ENCODE data around the gene PCK1. TPM values are rescaled to one million over a fixed set of nuclear protein-coding genes. Genes with fewer than 3 reads are reported as not detected.
"Not testable (repeated sequence)": the region's sequence is repeated elsewhere in the genome, so short reads cannot be mapped to it uniquely, and the experiment has no call there.

PCK1 gene
- not detected for total RNA-seq
- polyA plus RNA-seq = not detected

- H3K9me3 ChIP-seq (ENCODE audit: low read length) = no peaks in the 10 kb centered on the region
- DNase-seq = no peak
- no peaks in the 10 kb centered on the region for H3K36me3 ChIP-seq (ENCODE audit: insufficient read depth, low read length)
- H3K27me3 Mint-ChIP-seq = peaks cover 12 to 43% of the 10 kb centered on the region in 2 donors
- no peaks in the 10 kb centered on the region for H3K4me1 ChIP-seq (ENCODE audit: insufficient read depth, low read length)
- no peak within 1 kb of the TSS for H3K4me3 ChIP-seq (ENCODE audit: low read length)
- H3K36me3 Mint-ChIP-seq = no peaks in the 10 kb centered on the region
- ChIA-PET CTCF (no interaction called here), POLR2A (no interaction called here)
- H3K27me3 ChIP-seq (ENCODE audit: insufficient read depth, low read length, poor library complexity, severe bottlenecking) = peaks cover 2% of the 10 kb centered on the region
- no peaks in the 10 kb centered on the region for H3K9me3 Mint-ChIP-seq
- peak within 1 kb of the TSS in 1 of 8 donors; percentile 17 for H3K27ac Mint-ChIP-seq
- no peak within 1 kb of the TSS for H3K4me3 Mint-ChIP-seq
- H3K27ac ChIP-seq (ENCODE audit: low read depth, low read length) = no peak within 1 kb of the TSS
- H3K4me1 Mint-ChIP-seq = no peaks in the 10 kb centered on the region
Measured at GRCh38 chr20:57560554-57561355, at the start of gene PCK1. Gene PCK1, plus strand, starts transcription at chr20:57561110. Its CDS starts 302 bp downstream, at chr20:57561412.

- not testable (repeated sequence) for H3K36me3 Mint-ChIP-seq, H3K4me3 Mint-ChIP-seq
Measured at GRCh38 chr20:57511709-57512108, 49.2 kb upstream of the PCK1 start.

GRCh38 chr20:57512432-57512831, 48.5 kb upstream of the PCK1 start:
- Histone ChIP-seq H3K4me1 (ENCODE audit: insufficient read depth, low read length) (no peaks in the 10 kb centered on the region), H3K36me3 (ENCODE audit: insufficient read depth, low read length) (no peaks in the 10 kb centered on the region), H3K4me3 (ENCODE audit: low read length) (no peak overlapping the region), H3K27me3 (ENCODE audit: insufficient read depth, low read length, poor library complexity, severe bottlenecking) (no peaks in the 10 kb centered on the region), H3K9me3 (ENCODE audit: low read length) (no peaks in the 10 kb centered on the region), H3K27ac (ENCODE audit: low read depth, low read length) (no peak overlapping the region)
- Mint-ChIP-seq H3K27ac (no peak overlapping the region), H3K27me3 (peaks cover 8 to 38% of the 10 kb centered on the region in 2 donors), H3K9me3 (no peaks in the 10 kb centered on the region), H3K4me3 (no peak overlapping the region), H3K36me3 (no peaks in the 10 kb centered on the region), H3K4me1 (no peaks in the 10 kb centered on the region)
- POLR2A ChIA-PET = no interaction called here
- CTCF ChIA-PET = no interaction called here
- no peak for DNase-seq

More at GRCh38 chr20:57511709-57512108, 49.2 kb upstream of the PCK1 start:
- POLR2A ChIA-PET; H3K4me1 ChIP-seq (ENCODE audit: insufficient read depth, low read length); H3K9me3 ChIP-seq (ENCODE audit: low read length); H3K27ac ChIP-seq (ENCODE audit: low read depth, low read length); CTCF ChIA-PET; H3K9me3 Mint-ChIP-seq; DNase-seq; H3K4me1 Mint-ChIP-seq; H3K4me3 ChIP-seq (ENCODE audit: low read length); H3K27ac Mint-ChIP-seq; H3K27me3 ChIP-seq (ENCODE audit: insufficient read depth, low read length, poor library complexity, severe bottlenecking); H3K36me3 ChIP-seq (ENCODE audit: insufficient read depth, low read length): not testable (repeated sequence)
- peaks cover 8 to 38% of the 10 kb centered on the region in 2 donors for H3K27me3 Mint-ChIP-seq

GRCh38 chr20:57513199-57513598, 47.7 kb upstream of the PCK1 start:
- Histone ChIP-seq H3K9me3 (ENCODE audit: low read length) (no peaks in the 10 kb centered on the region), H3K27ac (ENCODE audit: low read depth, low read length) (no peak overlapping the region), H3K4me1 (ENCODE audit: insufficient read depth, low read length) (no peaks in the 10 kb centered on the region), H3K27me3 (ENCODE audit: insufficient read depth, low read length, poor library complexity, severe bottlenecking) (no peaks in the 10 kb centered on the region), H3K4me3 (ENCODE audit: low read length) (no peak overlapping the region), H3K36me3 (ENCODE audit: insufficient read depth, low read length) (no peaks in the 10 kb centered on the region)
- no peak overlapping the region for H3K27ac Mint-ChIP-seq
- POLR2A ChIA-PET = no interaction called here
- H3K27me3 Mint-ChIP-seq = peaks cover 8 to 35% of the 10 kb centered on the region in 2 donors
- H3K4me3 Mint-ChIP-seq = no peak overlapping the region
- CTCF ChIA-PET = interaction anchor here (0.7 kb wide), 1 partner anchor 81 kb away, joined by 3 read pairs; no protein-coding TSS in a partner anchor
- no peak for DNase-seq
- H3K4me1 Mint-ChIP-seq = no peaks in the 10 kb centered on the region
- no peaks in the 10 kb centered on the region for H3K9me3 Mint-ChIP-seq
- H3K36me3 Mint-ChIP-seq = no peaks in the 10 kb centered on the region

- Mint-ChIP-seq H3K9me3 (no peaks in the 10 kb centered on the region), H3K36me3 (no peaks in the 10 kb centered on the region), H3K27ac (no peak overlapping the region), H3K4me1 (no peaks in the 10 kb centered on the region), H3K27me3 (peaks cover 8 to 27% of the 10 kb centered on the region in 2 donors), H3K4me3 (no peak overlapping the region)
- Histone ChIP-seq H3K27me3 (ENCODE audit: insufficient read depth, low read length, poor library complexity, severe bottlenecking) (no peaks in the 10 kb centered on the region), H3K27ac (ENCODE audit: low read depth, low read length) (no peak overlapping the region), H3K4me3 (ENCODE audit: low read length) (no peak overlapping the region), H3K9me3 (ENCODE audit: low read length) (no peaks in the 10 kb centered on the region), H3K4me1 (ENCODE audit: insufficient read depth, low read length) (no peaks in the 10 kb centered on the region), H3K36me3 (ENCODE audit: insufficient read depth, low read length) (no peaks in the 10 kb centered on the region)
- DNase-seq = peak in 1 of 5 donors; percentile 23
- POLR2A ChIA-PET = no interaction called here
- CTCF ChIA-PET = interaction anchor here (1.7 kb wide), 1 partner anchor 83 kb away, joined by 4 read pairs; no protein-coding TSS in a partner anchor
Measured at GRCh38 chr20:57514273-57514751, 46.6 kb upstream of the PCK1 start.

GRCh38 chr20:57517904-57518303, 43.0 kb upstream of the PCK1 start:
- POLR2A ChIA-PET = interaction anchor here (0.6 kb wide), 1 partner anchor 193 kb away, joined by 3 read pairs; no protein-coding TSS in a partner anchor
- H3K27ac Mint-ChIP-seq = no peak overlapping the region
- H3K4me3 Mint-ChIP-seq = no peak overlapping the region
- H3K9me3 Mint-ChIP-seq = no peaks in the 10 kb centered on the region
- no peak overlapping the region for H3K4me3 ChIP-seq (ENCODE audit: low read length)
- H3K27me3 Mint-ChIP-seq = peaks cover 7 to 9% of the 10 kb centered on the region in 2 donors
- H3K4me1 Mint-ChIP-seq = peaks cover 5 to 6% (median 5%) of the 10 kb centered on the region in 3 donors
- H3K36me3 Mint-ChIP-seq = no peaks in the 10 kb centered on the region
- no peaks in the 10 kb centered on the region for H3K9me3 ChIP-seq (ENCODE audit: low read length)
- no peaks in the 10 kb centered on the region for H3K4me1 ChIP-seq (ENCODE audit: insufficient read depth, low read length)
- H3K36me3 ChIP-seq (ENCODE audit: insufficient read depth, low read length) = no peaks in the 10 kb centered on the region
- H3K27me3 ChIP-seq (ENCODE audit: insufficient read depth, low read length, poor library complexity, severe bottlenecking) = no peaks in the 10 kb centered on the region
- DNase-seq = no peak
- no peak overlapping the region for H3K27ac ChIP-seq (ENCODE audit: low read depth, low read length)
- CTCF ChIA-PET = no interaction called here

- no peaks in the 10 kb centered on the region for H3K27me3 Mint-ChIP-seq
- no peaks in the 10 kb centered on the region for H3K9me3 Mint-ChIP-seq
- H3K4me3 Mint-ChIP-seq = no peak overlapping the region
- H3K36me3 Mint-ChIP-seq = no peaks in the 10 kb centered on the region
- POLR2A ChIA-PET = no interaction called here
- H3K4me1 ChIP-seq (ENCODE audit: insufficient read depth, low read length) = no peaks in the 10 kb centered on the region
- H3K27ac Mint-ChIP-seq = peak overlapping the region in 1 of 8 donors; percentile 38
- CTCF ChIA-PET = no interaction called here
- no peak overlapping the region for H3K27ac ChIP-seq (ENCODE audit: low read depth, low read length)
- H3K4me3 ChIP-seq (ENCODE audit: low read length) = no peak overlapping the region
- H3K4me1 Mint-ChIP-seq = peaks cover 6 to 9% (median 8%) of the 10 kb centered on the region in 3 donors
- no peaks in the 10 kb centered on the region for H3K36me3 ChIP-seq (ENCODE audit: insufficient read depth, low read length)
- H3K9me3 ChIP-seq (ENCODE audit: low read length) = no peaks in the 10 kb centered on the region
- no peaks in the 10 kb centered on the region for H3K27me3 ChIP-seq (ENCODE audit: insufficient read depth, low read length, poor library complexity, severe bottlenecking)
- no peak for DNase-seq
Measured at GRCh38 chr20:57522380-57523140, 38.4 kb upstream of the PCK1 start.

- DNase-seq = no peak
- ChIA-PET POLR2A (no interaction called here), CTCF (no interaction called here)
Measured at GRCh38 chr20:57523782-57524181, 37.1 kb upstream of the PCK1 start.

More at GRCh38 chr20:57523782-57524181, 37.1 kb upstream of the PCK1 start:
- Histone ChIP-seq H3K27ac (ENCODE audit: low read depth, low read length) (peak overlapping the region; percentile 69), H3K9me3 (ENCODE audit: low read length) (no peaks in the 10 kb centered on the region), H3K4me1 (ENCODE audit: insufficient read depth, low read length) (no peaks in the 10 kb centered on the region), H3K36me3 (ENCODE audit: insufficient read depth, low read length) (no peaks in the 10 kb centered on the region), H3K27me3 (ENCODE audit: insufficient read depth, low read length, poor library complexity, severe bottlenecking) (no peaks in the 10 kb centered on the region), H3K4me3 (ENCODE audit: low read length) (no peak overlapping the region)
- Mint-ChIP-seq H3K27me3 (no peaks in the 10 kb centered on the region), H3K4me1 (peaks cover 6 to 9% (median 8%) of the 10 kb centered on the region in 3 donors), H3K36me3 (no peaks in the 10 kb centered on the region), H3K9me3 (no peaks in the 10 kb centered on the region), H3K4me3 (no peak overlapping the region), H3K27ac (no peak overlapping the region)
